ENCODE data around the gene IPPK. TPM values are rescaled to one million over a fixed set of nuclear protein-coding genes. Genes with fewer than 3 reads are reported as not detected.

The IPPK gene
- total RNA-seq, 1 donor from 2014 or later, result 39.5 TPM

DNA sequence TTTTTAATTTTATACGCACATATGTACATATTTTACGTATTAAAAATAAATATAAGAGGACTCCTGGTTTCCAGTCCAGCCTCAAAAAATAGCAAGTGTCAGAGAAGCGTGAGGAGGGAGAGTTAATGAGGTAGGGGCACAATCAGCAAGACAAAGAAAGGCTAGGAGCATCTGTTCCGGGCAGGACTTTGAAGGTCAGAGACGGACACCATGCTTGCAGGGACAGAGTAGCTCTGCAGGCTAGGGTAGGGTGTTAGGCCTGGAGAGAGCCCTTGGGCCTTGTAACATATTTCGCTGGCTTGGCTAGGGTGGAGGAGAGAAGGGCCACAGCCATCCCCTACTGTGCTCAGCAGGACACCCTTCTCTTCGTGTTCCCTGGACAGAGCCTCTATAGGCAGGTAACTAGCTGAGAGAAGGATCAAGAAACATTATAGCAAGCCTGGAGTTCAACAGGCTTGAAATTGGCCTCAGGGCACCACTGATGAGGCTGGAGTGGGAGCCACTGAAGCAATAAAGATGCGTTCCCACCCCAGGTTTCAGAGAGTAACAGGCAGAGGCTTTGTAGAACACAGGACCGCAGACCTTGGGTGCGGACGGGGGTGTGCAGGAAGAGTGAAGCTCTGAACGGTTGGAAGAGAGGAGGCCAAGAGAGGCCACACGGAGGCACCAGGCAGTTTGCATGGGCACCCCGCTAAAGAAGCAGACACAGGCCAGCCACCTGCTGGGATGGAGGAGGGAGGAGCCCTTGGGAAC lies 9.7 kb upstream of the IPPK start:
- no peaks in the 10 kb centered on the region for H3K36me3 ChIP-seq
- H3K27ac ChIP-seq, result peak overlapping the region; percentile 64
- H3K27me3 ChIP-seq, result no peaks in the 10 kb centered on the region
- DNase-seq (ENCODE audit: extremely low spot score in 2 of 2), result no peak
- no peak overlapping the region for H3K4me3 ChIP-seq
- TF ChIP-seq, protein P1, sequence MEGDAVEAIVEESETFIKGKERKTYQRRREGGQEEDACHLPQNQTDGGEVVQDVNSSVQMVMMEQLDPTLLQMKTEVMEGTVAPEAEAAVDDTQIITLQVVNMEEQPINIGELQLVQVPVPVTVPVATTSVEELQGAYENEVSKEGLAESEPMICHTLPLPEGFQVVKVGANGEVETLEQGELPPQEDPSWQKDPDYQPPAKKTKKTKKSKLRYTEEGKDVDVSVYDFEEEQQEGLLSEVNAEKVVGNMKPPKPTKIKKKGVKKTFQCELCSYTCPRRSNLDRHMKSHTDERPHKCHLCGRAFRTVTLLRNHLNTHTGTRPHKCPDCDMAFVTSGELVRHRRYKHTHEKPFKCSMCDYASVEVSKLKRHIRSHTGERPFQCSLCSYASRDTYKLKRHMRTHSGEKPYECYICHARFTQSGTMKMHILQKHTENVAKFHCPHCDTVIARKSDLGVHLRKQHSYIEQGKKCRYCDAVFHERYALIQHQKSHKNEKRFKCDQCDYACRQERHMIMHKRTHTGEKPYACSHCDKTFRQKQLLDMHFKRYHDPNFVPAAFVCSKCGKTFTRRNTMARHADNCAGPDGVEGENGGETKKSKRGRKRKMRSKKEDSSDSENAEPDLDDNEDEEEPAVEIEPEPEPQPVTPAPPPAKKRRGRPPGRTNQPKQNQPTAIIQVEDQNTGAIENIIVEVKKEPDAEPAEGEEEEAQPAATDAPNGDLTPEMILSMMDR (IDR thresholded peaks at IDR 0.05), result no peak
- TF ChIP-seq POLR2AphosphoS5 (IDR thresholded peaks at IDR 0.05; ENCODE audit: insufficient read depth in 1 of 2, low read depth in 1 of 2) (no peak), POLR2A (IDR thresholded peaks at IDR 0.05) (no peak)
- intact Hi-C loops (cut with DNase I), result no loop called here
- H3K4me1 ChIP-seq, result peaks cover 12% of the 10 kb centered on the region
- no peaks in the 10 kb centered on the region for H3K9me3 ChIP-seq

DNA sequence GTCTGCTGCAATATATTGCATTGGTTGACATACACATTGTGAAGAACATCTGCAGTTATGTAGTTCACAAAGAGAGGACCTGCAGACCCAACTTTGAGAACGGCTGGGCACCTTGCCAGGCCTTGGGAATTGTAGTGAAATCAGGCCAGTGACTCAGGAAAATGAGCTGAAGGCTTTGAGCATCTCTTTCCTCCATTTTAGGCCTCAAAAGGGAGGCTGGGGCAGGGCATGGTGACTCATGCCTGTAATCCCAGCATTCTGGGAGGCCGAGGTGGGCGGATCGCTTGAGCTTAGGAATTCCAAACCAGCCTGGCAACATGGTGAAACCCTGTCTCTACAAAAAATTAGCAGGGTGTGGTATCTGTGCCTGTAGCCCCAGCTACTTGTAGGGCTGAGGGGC lies 1.4 kb upstream of the IPPK start:
- TF ChIP-seq POLR2AphosphoS5 (IDR thresholded peaks at IDR 0.05; ENCODE audit: insufficient read depth in 1 of 2, low read depth in 1 of 2) (no peak), POLR2A (IDR thresholded peaks at IDR 0.05) (no peak)
- TF ChIP-seq, protein P1 (IDR thresholded peaks at IDR 0.05), result no peak
- Histone ChIP-seq H3K27me3 (no peaks in the 10 kb centered on the region), H3K36me3 (no peaks in the 10 kb centered on the region), H3K4me3 (peak overlapping the region in 1 of 2 donors; percentile 76), H3K4me1 (peaks cover 40% of the 10 kb centered on the region), H3K27ac (no peak overlapping the region), H3K9me3 (no peaks in the 10 kb centered on the region)
- intact Hi-C loops (cut with DNase I), result loop anchor here (5.0 kb wide), 1 partner anchor 91 kb away; the partner anchor contains the start of gene BICD2
- DNase-seq (ENCODE audit: extremely low spot score in 2 of 2), result peak in 1 of 2 donors; percentile 85

DNA sequence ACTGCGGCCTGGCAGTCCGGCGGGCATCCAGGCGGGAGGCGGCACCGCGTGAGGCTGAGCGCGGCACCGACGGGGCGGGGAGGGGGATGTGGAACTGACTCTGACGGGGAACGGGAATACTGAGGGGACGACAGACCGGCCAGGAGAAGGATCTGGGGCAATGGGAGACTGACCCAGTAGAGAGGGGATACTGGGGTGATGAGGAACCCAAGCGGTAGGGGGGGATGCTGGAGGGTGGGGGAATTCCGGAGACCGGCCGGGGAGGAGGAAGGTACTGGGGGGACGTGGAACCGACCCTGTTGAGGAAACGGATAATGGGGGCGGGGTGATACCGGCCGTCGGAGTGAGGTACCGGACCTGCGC lies 423 bp downstream of the IPPK start:
- peak overlapping the region; percentile 76 to 80 for H3K4me3 ChIP-seq
- peaks cover 55% of the 10 kb centered on the region for H3K4me1 ChIP-seq
- TF ChIP-seq POLR2A (IDR thresholded peaks at IDR 0.05) (no peak), POLR2AphosphoS5 (IDR thresholded peaks at IDR 0.05; ENCODE audit: insufficient read depth in 1 of 2, low read depth in 1 of 2) (no peak)
- TF ChIP-seq, protein P1 (IDR thresholded peaks at IDR 0.05), result no peak
- no peaks in the 10 kb centered on the region for H3K36me3 ChIP-seq
- H3K27ac ChIP-seq, result peak overlapping the region; percentile 82
- H3K27me3 ChIP-seq, result no peaks in the 10 kb centered on the region
- intact Hi-C loops (cut with DNase I), result no loop called here
- no peaks in the 10 kb centered on the region for H3K9me3 ChIP-seq
- DNase-seq (ENCODE audit: extremely low spot score in 2 of 2), result no peak

DNA sequence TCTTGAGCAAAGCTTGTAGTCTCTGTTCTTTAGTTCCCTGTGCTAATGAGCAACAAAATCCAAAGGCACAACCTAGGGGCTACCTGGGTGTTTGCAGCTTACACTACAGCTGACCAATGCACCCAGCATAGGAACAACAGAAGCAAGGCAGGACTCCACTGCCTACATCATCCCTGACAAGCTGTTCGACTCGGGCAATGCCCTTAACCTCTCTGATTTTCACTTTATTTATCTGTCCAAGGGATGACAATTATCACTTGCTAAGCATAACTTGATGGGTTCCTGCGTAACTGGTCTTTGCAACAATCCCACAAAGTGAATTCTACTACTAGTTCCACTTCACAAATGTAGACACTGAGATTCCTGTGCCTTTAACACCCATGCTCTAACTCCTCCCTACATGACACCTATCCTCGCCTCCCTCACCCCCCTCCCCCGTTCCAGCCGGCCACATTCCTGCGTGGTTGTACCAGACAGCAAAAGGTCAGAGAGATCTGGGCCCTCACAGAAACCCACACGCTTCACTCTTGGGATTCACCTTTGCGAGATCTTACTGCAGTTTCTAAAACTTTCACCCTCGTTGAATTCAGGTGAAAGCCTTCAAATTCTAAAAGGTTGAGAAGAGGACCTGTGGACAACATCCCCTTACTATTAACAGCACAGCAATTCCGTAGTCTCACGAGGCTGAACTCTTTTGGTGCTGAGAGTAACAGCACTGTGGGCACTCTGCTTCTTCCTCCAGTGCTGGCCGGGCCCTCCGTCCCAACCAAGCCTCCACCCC lies 995 bp downstream of the IPPK start:
- no peak for TF ChIP-seq POLR2A (IDR thresholded peaks at IDR 0.05)
- TF ChIP-seq POLR2AphosphoS5 (IDR thresholded peaks at IDR 0.05; ENCODE audit: insufficient read depth in 1 of 2, low read depth in 1 of 2), result no peak
- TF ChIP-seq, protein P1 (IDR thresholded peaks at IDR 0.05), result no peak
- DNase-seq (ENCODE audit: extremely low spot score in 2 of 2), result peak in 1 of 2 donors; percentile 69
- H3K9me3 ChIP-seq, result no peaks in the 10 kb centered on the region
- H3K27ac ChIP-seq, result peak overlapping the region; percentile 82
- peaks cover 56% of the 10 kb centered on the region for H3K4me1 ChIP-seq
- intact Hi-C loops (cut with DNase I), result no loop called here
- no peaks in the 10 kb centered on the region for H3K27me3 ChIP-seq
- H3K36me3 ChIP-seq, result no peaks in the 10 kb centered on the region
- peak overlapping the region; percentile 76 to 80 for H3K4me3 ChIP-seq
